WTC11 (cell line): Measurements from ENCODE around the gene SLC8B1. TPM values are rescaled to one million over a fixed set of nuclear protein-coding genes. Genes with fewer than 3 reads are reported as not detected.

Source experiments
- ATAC-seq: fragments of 200-7000 bp; cut with Tn5 transposase; 2 replicates; pipeline ENCODE4 v1.10.0; 2021; ENCODE audit warnings: mild to moderate bottlenecking, moderate library complexity
- CTCF ChIA-PET: fragments of 300-600 bp; sonication (Branson Sonifier 250); formaldehyde crosslinking; loops from one replicate; lab custom pipeline; 2021; ENCODE audit warnings: antibody characterized with exemption; lab: Charles Lee
- POLR2A ChIA-PET: fragments of 350-600 bp; sonication (Branson Sonifier 250); formaldehyde crosslinking; loops from one replicate; lab custom pipeline; 2021; ENCODE audit warnings: antibody characterized with exemption; lab: Charles Lee
- DNase-seq: peaks from one replicate; pipeline ENCODE4 v3.0.0; 2021; ENCODE audit warnings: low spot score
- H3K27ac Mint-ChIP-seq: 2 replicates; pipeline ENCODE4 v1.8.0; 2021; ENCODE audit warnings: mixed read lengths
- H3K27me3 Mint-ChIP-seq: 2 replicates; pipeline ENCODE4 v1.8.0; 2021; ENCODE audit warnings: low read depth, mild to moderate bottlenecking, moderate library complexity, mixed read lengths
- H3K36me3 Mint-ChIP-seq: 2 replicates; pipeline ENCODE4 v1.8.0; 2021; ENCODE audit warnings: mixed read lengths
- H3K4me1 Mint-ChIP-seq: 2 replicates; pipeline ENCODE4 v1.8.0; 2022; ENCODE audit warnings: mixed read lengths
- H3K4me3 Mint-ChIP-seq: 2 replicates; pipeline ENCODE4 v1.8.0; 2021; ENCODE audit warnings: mild to moderate bottlenecking, moderate library complexity, mixed read lengths
- H3K9me3 Mint-ChIP-seq: 2 replicates; pipeline ENCODE4 v1.8.0; 2021; ENCODE audit warnings: mixed read lengths
- HMGA2 ChIP-seq: fragments of 250-450 bp; sonication (Bioruptor Pico); IDR thresholded peaks from 2 replicates; pipeline ENCODE4 v1.4.0; 2021; ENCODE audit warnings: mild to moderate bottlenecking, moderate library complexity
- OVOL2 ChIP-seq: fragments of 250-450 bp; sonication (Bioruptor Pico); IDR thresholded peaks from 2 replicates; pipeline ENCODE4 v1.9.0; 2021; ENCODE audit warnings: mild to moderate bottlenecking, borderline replicate concordance
- RORB ChIP-seq: fragments of 250-450 bp; sonication (Bioruptor Pico); IDR thresholded peaks from 2 replicates; pipeline ENCODE4 v1.9.0; 2021; ENCODE audit warnings: mild to moderate bottlenecking
- ZNF138 ChIP-seq: sonication (generic); formaldehyde crosslinking; conservative IDR thresholded peaks from 2 replicates; pipeline ENCODE4 v1.8.1; 2022; ENCODE audit warnings: mild to moderate bottlenecking, moderate library complexity, missing genetic modification reagents
- total RNA-seq: library from RNA; stranded (reverse); gene quantifications from 3 replicates; pipeline ENCODE4 v1.2.3, GENCODE V29; 2021
- TF ChIP-seq, protein P1 (sequence below): sonication (generic); formaldehyde crosslinking; IDR thresholded peaks from 2 replicates; pipeline ENCODE4 v1.8.1; 2023; ENCODE audit warnings: mild to moderate bottlenecking, missing genetic modification reagents, borderline replicate concordance
- TF ChIP-seq, protein P2 (sequence below): sonication (generic); formaldehyde crosslinking; conservative IDR thresholded peaks from 2 replicates; pipeline ENCODE4 v1.8.1; 2023; ENCODE audit warnings: mild to moderate bottlenecking, low read depth, missing genetic modification reagents, moderate library complexity
- TF ChIP-seq, protein P3 (sequence below): sonication (generic); formaldehyde crosslinking; IDR thresholded peaks from 2 replicates; pipeline ENCODE4 v1.8.1; 2022; ENCODE audit warnings: low read depth, mild to moderate bottlenecking, moderate library complexity, missing genetic modification reagents, borderline replicate concordance
- TF ChIP-seq, protein P4 (sequence below): sonication (generic); formaldehyde crosslinking; IDR thresholded peaks from 2 replicates; pipeline ENCODE4 v1.8.0; 2022; ENCODE audit warnings: mild to moderate bottlenecking, missing genetic modification reagents
- TF ChIP-seq, protein P5 (sequence below): sonication (generic); formaldehyde crosslinking; IDR thresholded peaks from 2 replicates; pipeline ENCODE4 v1.8.1; 2022; ENCODE audit warnings: mild to moderate bottlenecking, moderate library complexity, missing genetic modification reagents
- TF ChIP-seq, protein P6 (sequence below): fragments of 200-600 bp; IDR thresholded peaks from 2 replicates; pipeline ENCODE4 v1.8.0; 2022; ENCODE audit warnings: antibody characterized with exemption

Gene SLC8B1
- total RNA-seq, 1 experiment from 2014 or later = 13.8 TPM

DNA sequence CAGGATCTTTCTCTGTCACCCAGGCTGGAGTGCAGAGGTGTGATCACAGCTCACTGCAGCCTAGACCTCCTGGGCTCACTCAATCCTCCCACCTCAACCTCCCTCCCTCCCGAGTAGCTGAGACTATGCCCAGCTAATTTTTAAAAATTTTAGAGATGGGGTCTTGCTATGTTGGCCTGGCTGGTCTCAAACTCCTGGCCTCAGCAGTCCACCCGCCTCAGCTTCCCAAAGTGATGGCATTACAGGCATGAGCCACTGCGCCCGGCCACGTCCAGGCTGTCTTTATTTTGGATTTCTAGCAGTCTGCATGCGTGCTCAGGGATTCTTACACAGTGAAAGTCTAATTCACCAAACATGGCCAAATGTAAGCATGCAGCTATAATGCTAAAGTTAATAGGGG is 17.8 kb downstream of the SLC8B1 start (continued):
- TF ChIP-seq, protein P1, sequence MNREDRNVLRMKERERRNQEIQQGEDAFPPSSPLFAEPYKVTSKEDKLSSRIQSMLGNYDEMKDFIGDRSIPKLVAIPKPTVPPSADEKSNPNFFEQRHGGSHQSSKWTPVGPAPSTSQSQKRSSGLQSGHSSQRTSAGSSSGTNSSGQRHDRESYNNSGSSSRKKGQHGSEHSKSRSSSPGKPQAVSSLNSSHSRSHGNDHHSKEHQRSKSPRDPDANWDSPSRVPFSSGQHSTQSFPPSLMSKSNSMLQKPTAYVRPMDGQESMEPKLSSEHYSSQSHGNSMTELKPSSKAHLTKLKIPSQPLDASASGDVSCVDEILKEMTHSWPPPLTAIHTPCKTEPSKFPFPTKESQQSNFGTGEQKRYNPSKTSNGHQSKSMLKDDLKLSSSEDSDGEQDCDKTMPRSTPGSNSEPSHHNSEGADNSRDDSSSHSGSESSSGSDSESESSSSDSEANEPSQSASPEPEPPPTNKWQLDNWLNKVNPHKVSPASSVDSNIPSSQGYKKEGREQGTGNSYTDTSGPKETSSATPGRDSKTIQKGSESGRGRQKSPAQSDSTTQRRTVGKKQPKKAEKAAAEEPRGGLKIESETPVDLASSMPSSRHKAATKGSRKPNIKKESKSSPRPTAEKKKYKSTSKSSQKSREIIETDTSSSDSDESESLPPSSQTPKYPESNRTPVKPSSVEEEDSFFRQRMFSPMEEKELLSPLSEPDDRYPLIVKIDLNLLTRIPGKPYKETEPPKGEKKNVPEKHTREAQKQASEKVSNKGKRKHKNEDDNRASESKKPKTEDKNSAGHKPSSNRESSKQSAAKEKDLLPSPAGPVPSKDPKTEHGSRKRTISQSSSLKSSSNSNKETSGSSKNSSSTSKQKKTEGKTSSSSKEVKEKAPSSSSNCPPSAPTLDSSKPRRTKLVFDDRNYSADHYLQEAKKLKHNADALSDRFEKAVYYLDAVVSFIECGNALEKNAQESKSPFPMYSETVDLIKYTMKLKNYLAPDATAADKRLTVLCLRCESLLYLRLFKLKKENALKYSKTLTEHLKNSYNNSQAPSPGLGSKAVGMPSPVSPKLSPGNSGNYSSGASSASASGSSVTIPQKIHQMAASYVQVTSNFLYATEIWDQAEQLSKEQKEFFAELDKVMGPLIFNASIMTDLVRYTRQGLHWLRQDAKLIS (CRISPR knock-in tag) = no peak
- TF ChIP-seq OVOL2 = no peak
- no peak for TF ChIP-seq ZNF138 (CRISPR knock-in tag)

DNA sequence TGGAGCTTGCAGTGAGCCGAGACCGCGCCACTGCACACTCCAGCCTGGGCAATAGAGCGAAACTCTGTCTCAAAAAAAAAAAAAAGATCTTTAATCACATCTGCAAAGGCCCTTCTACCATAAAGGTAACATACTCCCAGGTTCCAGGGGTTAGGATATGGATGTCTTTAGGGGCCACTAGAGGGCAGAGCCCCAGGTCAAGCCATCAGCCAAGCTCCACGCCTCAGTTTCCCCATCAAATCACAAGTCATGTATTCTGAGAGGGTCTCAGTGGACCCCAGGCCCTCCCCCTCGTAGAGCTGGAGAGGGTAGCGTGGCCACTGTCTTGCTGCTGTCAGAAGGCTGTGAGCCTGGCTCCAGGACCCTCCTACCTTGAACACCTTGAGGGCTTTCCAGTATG is 18.8 kb downstream of the SLC8B1 start:
- Mint-ChIP-seq H3K27ac (no peak overlapping the region), H3K27me3 (no peaks in the 10 kb centered on the region), H3K4me3 (no peak overlapping the region), H3K4me1 (no peaks in the 10 kb centered on the region), H3K36me3 (peaks cover 16% of the 10 kb centered on the region), H3K9me3 (peaks cover 12% of the 10 kb centered on the region)
- no peak for ATAC-seq
- TF ChIP-seq, protein P2, sequence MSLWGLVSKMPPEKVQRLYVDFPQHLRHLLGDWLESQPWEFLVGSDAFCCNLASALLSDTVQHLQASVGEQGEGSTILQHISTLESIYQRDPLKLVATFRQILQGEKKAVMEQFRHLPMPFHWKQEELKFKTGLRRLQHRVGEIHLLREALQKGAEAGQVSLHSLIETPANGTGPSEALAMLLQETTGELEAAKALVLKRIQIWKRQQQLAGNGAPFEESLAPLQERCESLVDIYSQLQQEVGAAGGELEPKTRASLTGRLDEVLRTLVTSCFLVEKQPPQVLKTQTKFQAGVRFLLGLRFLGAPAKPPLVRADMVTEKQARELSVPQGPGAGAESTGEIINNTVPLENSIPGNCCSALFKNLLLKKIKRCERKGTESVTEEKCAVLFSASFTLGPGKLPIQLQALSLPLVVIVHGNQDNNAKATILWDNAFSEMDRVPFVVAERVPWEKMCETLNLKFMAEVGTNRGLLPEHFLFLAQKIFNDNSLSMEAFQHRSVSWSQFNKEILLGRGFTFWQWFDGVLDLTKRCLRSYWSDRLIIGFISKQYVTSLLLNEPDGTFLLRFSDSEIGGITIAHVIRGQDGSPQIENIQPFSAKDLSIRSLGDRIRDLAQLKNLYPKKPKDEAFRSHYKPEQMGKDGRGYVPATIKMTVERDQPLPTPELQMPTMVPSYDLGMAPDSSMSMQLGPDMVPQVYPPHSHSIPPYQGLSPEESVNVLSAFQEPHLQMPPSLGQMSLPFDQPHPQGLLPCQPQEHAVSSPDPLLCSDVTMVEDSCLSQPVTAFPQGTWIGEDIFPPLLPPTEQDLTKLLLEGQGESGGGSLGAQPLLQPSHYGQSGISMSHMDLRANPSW (CRISPR knock-in tag) = no peak
- TF ChIP-seq, protein P3, sequence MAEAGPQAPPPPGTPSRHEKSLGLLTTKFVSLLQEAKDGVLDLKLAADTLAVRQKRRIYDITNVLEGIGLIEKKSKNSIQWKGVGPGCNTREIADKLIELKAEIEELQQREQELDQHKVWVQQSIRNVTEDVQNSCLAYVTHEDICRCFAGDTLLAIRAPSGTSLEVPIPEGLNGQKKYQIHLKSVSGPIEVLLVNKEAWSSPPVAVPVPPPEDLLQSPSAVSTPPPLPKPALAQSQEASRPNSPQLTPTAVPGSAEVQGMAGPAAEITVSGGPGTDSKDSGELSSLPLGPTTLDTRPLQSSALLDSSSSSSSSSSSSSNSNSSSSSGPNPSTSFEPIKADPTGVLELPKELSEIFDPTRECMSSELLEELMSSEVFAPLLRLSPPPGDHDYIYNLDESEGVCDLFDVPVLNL (CRISPR knock-in tag) = no peak
- POLR2A ChIA-PET = no interaction called here
- no peak for DNase-seq
- CTCF ChIA-PET = interaction anchor here (0.9 to 2.3 kb wide), 5 partner anchors 10 to 205 kb away, joined by 3 to 13 read pairs (median 4); partner anchors contain the start of gene PLBD2

DNA sequence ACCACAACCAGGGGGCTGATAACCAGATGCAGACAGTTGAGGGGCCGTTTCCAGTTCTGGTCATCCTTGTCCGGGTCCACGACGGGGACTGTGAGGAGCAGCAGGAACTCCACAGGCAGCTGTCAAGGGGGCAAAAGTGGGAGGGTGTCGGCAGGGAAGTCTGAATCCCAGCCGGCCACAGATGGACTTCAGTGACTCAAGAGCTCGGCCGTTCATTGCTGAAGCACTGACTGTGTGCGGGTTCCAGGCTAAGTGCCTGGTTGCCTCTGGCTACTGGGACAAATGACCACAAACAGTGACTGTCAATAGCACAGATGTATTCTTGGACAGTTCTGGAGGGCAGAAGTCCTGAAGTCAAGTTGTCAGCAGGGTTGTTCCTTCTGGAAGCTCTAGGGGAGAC is 19.6 kb downstream of the SLC8B1 start:
- no peak for DNase-seq
- H3K27me3 Mint-ChIP-seq = no peaks in the 10 kb centered on the region
- POLR2A ChIA-PET = no interaction called here
- TF ChIP-seq, protein P4, sequence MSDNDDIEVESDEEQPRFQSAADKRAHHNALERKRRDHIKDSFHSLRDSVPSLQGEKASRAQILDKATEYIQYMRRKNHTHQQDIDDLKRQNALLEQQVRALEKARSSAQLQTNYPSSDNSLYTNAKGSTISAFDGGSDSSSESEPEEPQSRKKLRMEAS = no peak
- TF ChIP-seq, protein P5, sequence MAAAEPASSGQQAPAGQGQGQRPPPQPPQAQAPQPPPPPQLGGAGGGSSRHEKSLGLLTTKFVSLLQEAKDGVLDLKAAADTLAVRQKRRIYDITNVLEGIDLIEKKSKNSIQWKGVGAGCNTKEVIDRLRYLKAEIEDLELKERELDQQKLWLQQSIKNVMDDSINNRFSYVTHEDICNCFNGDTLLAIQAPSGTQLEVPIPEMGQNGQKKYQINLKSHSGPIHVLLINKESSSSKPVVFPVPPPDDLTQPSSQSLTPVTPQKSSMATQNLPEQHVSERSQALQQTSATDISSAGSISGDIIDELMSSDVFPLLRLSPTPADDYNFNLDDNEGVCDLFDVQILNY = no peak
- no peak for TF ChIP-seq HMGA2 (CRISPR knock-in tag)
- TF ChIP-seq, protein P6, sequence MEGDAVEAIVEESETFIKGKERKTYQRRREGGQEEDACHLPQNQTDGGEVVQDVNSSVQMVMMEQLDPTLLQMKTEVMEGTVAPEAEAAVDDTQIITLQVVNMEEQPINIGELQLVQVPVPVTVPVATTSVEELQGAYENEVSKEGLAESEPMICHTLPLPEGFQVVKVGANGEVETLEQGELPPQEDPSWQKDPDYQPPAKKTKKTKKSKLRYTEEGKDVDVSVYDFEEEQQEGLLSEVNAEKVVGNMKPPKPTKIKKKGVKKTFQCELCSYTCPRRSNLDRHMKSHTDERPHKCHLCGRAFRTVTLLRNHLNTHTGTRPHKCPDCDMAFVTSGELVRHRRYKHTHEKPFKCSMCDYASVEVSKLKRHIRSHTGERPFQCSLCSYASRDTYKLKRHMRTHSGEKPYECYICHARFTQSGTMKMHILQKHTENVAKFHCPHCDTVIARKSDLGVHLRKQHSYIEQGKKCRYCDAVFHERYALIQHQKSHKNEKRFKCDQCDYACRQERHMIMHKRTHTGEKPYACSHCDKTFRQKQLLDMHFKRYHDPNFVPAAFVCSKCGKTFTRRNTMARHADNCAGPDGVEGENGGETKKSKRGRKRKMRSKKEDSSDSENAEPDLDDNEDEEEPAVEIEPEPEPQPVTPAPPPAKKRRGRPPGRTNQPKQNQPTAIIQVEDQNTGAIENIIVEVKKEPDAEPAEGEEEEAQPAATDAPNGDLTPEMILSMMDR = no peak
- TF ChIP-seq RORB (CRISPR knock-in tag) = no peak
- TF ChIP-seq, all 79 proteins: peak for 0
- CTCF ChIA-PET = interaction anchor here (0.6 to 2.3 kb wide), 4 partner anchors 44 to 206 kb away, joined by 3 to 13 read pairs (median 3); partner anchors contain the start of genes PLBD2 and SDS
- peaks cover 21% of the 10 kb centered on the region for H3K36me3 Mint-ChIP-seq
- H3K4me3 Mint-ChIP-seq = no peak overlapping the region
- H3K9me3 Mint-ChIP-seq = peaks cover 16% of the 10 kb centered on the region
- no peaks in the 10 kb centered on the region for H3K4me1 Mint-ChIP-seq
- no peak for ATAC-seq
- no peak overlapping the region; the same call in 1 of the 2 replicates for H3K27ac Mint-ChIP-seq
